ENCODE data around the gene HEXB.
A peak's percentile ranks its signal among the peaks of the same experiment; 100 is the strongest.

HEXB gene

DNA sequence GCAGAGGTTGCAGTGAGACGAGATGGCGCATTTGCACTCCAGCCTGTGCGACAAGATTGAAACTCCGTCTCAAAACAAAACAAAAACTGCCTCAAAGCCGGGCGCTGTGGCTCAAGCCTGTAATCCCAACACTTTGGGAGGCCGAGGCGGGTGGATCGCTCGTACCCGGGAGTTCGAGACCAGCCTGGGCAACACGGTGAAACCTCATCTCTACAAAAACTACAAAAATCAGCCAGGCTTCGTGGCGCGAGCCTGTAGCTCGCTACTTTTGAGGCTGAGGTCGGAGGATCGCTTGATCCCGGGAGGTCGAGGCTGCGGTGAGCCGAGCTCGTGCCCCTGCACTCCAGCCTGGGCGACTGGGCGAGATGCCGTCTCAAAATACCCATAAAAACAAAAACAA, 80.9 kb downstream of the HEXB start:
- TF ChIP-seq, protein P1, sequence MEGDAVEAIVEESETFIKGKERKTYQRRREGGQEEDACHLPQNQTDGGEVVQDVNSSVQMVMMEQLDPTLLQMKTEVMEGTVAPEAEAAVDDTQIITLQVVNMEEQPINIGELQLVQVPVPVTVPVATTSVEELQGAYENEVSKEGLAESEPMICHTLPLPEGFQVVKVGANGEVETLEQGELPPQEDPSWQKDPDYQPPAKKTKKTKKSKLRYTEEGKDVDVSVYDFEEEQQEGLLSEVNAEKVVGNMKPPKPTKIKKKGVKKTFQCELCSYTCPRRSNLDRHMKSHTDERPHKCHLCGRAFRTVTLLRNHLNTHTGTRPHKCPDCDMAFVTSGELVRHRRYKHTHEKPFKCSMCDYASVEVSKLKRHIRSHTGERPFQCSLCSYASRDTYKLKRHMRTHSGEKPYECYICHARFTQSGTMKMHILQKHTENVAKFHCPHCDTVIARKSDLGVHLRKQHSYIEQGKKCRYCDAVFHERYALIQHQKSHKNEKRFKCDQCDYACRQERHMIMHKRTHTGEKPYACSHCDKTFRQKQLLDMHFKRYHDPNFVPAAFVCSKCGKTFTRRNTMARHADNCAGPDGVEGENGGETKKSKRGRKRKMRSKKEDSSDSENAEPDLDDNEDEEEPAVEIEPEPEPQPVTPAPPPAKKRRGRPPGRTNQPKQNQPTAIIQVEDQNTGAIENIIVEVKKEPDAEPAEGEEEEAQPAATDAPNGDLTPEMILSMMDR (conservative IDR thresholded peaks at IDR 0.05; ENCODE audit: low read depth, low read length) = no peak
- no peak for DNase-seq (ENCODE audit: low read depth)
- H3K4me3 ChIP-seq (ENCODE audit: low read depth, low read length) = peak overlapping the region; percentile 98

DNA sequence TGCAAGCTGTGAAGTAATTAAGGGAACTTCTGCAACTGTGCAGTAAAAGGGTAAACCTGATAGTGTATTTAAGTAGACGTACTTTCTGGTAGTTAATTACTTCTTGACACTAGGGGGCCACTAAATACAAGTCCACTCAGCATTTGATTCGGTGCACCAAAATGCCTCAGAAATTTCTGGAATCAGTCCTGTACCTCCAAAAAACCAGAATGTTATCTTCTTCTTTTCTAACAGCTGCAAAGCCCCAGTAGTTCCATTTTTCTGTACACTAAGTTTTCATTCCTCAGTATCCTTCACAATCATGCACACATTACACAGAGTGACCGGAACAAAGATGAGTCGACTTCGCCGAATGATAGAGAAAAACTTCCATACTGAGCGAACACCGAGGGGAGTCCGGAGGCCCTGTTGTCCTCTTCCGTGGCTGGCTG, 81.4 kb downstream of the HEXB start:
- peak overlapping the region; percentile 98 for H3K4me3 ChIP-seq (ENCODE audit: low read depth, low read length)
- DNase-seq (ENCODE audit: low read depth) = peak; percentile 82
- TF ChIP-seq, protein P1 (conservative IDR thresholded peaks at IDR 0.05; ENCODE audit: low read depth, low read length) = peak; percentile 53

DNA sequence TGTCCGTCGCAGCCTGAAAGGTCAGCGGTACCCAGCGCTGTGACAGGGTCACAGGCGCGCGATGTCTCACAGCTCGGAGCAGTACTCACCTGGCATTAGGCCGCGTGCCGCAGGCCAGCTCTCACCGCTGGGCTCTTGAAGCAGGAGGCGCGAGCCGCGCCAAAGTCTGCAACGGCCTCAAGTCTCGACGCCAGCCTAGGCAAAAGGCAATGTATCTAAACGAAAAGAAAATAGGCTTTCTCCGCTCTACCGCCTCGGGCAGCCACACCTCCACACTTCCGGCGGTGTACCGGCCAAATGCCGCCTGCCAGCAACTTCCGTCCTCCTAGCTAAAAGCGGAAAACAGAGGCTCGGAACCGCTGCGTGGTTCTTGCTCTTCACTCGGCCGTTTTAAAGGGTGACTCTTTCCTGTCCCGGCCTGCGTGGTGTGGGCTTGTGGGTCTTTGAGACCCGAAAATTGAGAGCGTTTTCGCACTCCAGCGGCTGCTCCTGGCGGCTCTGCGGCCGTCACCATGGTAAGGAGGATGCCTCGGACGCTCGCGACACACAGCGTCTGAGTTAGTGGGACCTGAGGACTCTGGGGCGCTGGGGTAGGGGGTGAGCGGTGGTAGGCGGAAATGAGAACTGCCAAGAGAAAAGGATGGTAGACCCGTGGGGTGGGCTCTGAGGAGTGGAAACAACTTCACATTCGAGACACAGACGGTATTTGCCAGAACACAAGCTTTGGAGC, 82.0 kb downstream of the HEXB start, which contains the start of the genes GFM2 and NSA2:
TSS of gene GFM2 (minus strand) at position 269 of the 730 bp plus-strand sequence. CDS start 3,375 bp downstream, outside the sequence.
TSS of gene NSA2 (plus strand) at position 401 of the 730 bp plus-strand sequence. CDS start at position 513, 112 bp downstream.
- peak within 1 kb of the TSS; percentile 98 for H3K4me3 ChIP-seq (ENCODE audit: low read depth, low read length)
- peak; percentile 95 for DNase-seq (ENCODE audit: low read depth)
- TF ChIP-seq, protein P1 (conservative IDR thresholded peaks at IDR 0.05; ENCODE audit: low read depth, low read length) = no peak

DNA sequence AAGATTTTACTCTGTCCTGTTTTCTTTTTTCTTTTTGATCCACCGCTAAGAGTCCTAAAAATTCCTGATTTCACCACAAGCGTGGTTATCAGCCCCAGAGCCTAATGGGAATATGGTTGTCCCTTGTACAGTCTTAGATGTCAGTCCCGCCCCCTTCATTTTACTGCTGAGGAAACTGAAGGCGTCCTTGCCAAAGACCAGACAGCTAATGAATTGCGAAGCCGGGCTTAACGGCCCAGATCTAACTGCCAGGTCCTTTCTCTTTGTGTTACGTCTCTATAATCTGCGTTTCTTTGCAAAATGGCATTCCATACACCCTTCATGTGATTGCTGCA, 82.5 kb downstream of the HEXB start:
- H3K4me3 ChIP-seq (ENCODE audit: low read depth, low read length) = peak overlapping the region; percentile 98
- peak; percentile 69 for DNase-seq (ENCODE audit: low read depth)
- TF ChIP-seq, protein P1 (conservative IDR thresholded peaks at IDR 0.05; ENCODE audit: low read depth, low read length) = no peak
